COR-L47 (cell line): ENCODE data around the gene TMPRSS5.
A peak's percentile ranks its signal among the peaks of the same experiment; 100 is the strongest.
"Not testable (repeated sequence)": the region's sequence is repeated elsewhere in the genome, so short reads cannot be mapped to it uniquely, and the experiment has no call there.

ENCODE experiments used
- DNase-seq: peaks from one replicate; lab custom pipeline; 2025; lab: John Stamatoyannopoulos, UW

The TMPRSS5 gene

GRCh38 chr11:113697756-113698407, 8.2 kb downstream of the TMPRSS5 start:
- no peak for DNase-seq

DNA sequence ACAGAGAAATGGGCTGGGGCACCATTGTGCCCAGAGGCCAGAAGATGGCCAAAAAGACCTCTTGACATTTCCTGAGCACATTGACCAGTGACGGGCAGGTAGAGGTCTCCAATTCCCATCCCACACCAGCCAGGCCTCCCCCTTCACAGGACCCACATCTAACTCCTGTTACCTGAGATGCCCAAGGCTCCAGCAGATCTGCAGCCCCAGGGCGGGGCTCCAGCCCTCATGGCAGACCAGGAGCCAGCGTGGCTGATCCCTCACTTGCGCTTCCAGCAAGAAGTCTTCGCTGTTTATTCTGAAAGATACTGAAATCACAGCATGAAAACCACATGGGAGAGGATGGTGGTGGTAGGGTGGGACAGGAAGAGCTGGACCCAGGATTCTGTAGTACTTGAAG, 9.0 kb downstream of the TMPRSS5 start:
- no peak for DNase-seq

DNA sequence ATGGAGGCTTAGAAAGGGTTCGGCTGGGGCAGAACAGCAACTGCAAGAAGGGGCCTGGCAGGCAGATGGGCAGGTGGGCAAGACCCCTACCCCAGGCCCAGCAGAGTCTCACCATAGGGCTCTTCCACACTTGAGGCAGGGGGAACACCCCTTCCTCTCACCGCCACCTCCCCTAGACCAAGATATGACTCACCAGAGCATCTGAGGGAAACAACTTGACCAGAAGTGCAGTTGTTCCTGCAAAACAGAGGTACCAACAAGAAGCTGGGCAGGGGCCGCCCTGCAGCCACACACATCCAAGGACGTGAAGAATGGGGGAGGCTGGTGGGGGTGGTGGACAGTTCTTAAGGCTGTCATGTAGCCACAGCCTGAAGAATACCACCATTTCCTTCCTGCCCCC, 10.9 kb downstream of the TMPRSS5 start:
- DNase-seq: no peak

DNA sequence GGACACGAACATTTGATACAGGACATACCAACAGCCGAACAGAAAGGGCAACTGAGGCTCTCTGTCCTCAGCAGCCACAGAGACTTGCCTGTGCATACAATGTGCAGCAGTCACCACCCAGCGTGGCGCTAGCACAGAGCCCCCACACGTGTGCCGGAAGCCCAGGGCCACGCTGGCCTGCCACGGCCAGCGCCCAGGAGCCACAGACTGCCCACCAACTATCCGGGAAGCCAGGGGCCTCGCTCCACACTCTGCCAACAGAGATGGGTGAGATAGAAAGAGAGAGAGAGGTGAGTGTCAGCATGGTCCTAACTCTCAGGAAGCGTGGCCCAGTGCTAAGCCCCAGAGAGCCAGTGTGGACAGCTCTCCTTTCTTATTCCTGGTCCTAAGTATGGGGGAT, 11.7 kb downstream of the TMPRSS5 start:
- DNase-seq: no peak

GRCh38 chr11:113693030-113693429, 13.1 kb downstream of the TMPRSS5 start:
- DNase-seq: no peak

GRCh38 chr11:113690619-113691569, 15.2 kb downstream of the TMPRSS5 start:
- peak; percentile 26 for DNase-seq

DNA sequence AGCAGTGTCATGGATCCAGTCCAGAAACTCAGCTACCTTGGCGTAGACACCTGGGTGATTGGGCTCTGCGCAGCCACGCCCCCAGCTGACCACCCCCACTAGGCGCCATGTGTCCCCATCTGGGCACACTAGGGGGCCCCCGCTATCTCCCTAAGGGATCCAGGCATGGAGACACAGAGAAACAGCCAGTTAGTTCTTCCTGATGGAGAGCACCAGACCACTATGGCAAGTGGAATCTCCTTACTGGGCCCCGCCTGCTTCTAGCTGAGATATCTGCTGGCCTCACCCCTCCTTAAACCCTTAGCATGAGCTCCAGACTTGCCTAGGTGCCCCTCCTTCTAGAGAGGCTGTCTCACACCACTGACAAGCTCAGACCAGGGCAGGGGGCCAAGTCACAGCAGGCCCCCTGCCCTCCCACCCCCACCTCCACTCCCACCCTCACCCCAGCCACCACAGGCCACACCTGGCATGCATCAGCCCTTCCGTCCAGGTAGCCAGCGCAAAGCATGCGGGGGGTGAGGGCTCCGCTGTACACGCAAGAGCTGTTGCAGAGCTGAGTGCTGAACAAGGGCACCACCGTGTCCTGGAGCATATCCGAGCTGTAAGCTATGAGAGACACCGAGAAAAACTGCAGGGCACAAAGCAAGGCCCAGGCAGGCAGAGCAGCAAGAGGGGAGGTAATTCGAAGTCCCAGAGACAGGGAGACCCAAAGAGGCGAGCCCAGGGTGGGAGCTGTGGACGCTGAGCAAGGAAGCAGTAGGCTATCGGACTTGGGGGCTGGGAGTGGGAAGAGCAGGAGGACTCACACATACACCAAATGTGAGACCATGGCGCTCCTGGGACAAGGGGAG, 16.1 kb downstream of the TMPRSS5 start:
- DNase-seq: no peak

GRCh38 chr11:113685654-113686359, 20.3 kb downstream of the TMPRSS5 start:
- no peak for DNase-seq

DNA sequence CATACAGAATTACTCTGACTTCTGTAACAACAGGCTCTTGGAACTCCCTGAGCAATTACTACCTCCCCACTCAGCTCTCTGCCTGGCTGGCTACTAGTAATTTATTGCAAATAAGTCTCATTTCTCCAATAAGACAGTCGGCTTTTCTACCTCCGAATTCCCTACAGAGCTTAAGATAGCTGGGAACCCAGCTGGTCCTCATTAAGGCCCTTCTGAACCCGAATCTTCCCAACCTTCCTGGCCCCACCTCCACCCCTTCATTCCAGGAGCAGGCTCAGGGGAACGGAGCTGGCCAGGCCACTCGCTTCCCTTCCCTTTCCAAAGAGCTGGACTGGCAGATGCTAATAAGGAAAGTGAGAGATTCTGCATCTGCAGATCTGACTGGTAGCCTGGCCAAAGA, 21.6 kb downstream of the TMPRSS5 start:
- no peak for DNase-seq

GRCh38 chr11:113683481-113684046, 22.5 kb downstream of the TMPRSS5 start:
- no peak for DNase-seq

DNA sequence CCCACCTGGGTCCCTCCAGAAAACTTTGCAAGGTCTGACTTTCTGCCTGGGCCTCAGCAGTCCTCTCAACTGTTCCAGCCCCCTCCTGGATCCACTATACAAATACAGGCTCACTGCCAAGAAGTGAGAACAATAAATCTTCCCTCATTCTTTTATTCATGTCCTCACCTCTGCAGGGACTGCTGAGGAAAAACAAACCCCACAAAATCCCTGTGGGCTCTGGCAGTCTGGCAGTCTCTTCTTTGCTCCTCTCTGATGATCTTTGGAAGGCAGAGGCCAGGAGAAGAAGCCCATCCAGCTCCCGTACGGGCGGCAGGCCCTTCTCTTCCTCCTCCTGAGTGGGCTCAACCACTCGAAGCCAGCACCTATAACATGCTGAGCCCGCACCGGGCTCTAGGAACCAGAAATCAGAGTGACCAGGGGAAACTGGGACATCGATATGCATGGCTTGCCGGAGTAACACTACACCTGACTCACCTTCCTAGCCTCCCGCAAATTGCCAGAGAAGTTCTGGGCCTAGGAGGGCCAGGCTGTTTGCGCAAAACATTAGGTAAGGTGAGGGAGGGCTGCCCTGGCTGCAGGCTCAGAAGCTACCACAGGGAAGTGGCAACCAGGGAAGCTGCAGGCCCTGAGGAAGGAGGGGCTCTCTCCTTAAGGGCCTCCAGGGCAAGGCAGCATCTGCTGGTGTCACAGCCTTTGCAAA, 24.2 kb downstream of the TMPRSS5 start:
- peak; percentile 78 for DNase-seq

GRCh38 chr11:113681282-113681681, 24.8 kb downstream of the TMPRSS5 start:
- DNase-seq: no peak

DNA sequence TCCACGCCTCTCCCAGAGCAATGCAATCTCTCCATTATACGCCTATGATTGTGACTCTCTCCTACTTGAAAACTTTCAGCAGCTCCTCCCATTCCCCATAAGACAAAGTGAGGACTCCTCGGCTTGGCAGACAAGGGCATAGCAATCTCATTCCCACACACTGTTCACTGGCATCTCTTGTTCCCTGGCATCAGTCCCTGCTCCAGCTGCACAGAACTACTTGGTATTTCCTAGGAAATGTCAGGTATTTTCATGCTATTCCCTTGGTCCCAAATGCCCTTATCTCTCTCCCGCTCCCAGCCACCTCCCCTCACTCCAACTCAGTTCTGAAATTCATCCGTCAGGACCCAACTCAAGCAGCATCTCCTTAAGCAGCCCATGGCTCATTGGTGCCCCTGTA, 28.4 kb downstream of the TMPRSS5 start:
- no peak for DNase-seq

DNA sequence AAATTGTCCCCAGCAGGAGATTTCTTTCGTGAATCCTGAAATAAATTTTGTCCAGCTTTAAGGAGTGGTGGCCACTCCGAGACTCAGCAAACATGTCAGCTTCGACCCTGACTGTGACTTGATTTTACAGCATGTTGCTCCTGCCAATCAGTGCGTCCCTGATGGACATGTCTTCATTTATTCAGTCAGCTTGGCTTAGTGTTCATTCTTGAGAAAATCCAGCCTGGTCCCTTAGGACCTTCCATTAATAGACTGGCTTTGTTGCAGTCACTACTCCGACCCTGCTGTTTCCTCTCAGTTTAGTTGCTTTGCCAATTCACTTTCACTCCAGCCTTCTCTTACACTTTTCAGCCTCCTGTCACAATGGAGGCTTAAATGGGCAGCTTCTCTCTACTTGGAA, 30.5 kb downstream of the TMPRSS5 start:
- DNase-seq: no peak

DNA sequence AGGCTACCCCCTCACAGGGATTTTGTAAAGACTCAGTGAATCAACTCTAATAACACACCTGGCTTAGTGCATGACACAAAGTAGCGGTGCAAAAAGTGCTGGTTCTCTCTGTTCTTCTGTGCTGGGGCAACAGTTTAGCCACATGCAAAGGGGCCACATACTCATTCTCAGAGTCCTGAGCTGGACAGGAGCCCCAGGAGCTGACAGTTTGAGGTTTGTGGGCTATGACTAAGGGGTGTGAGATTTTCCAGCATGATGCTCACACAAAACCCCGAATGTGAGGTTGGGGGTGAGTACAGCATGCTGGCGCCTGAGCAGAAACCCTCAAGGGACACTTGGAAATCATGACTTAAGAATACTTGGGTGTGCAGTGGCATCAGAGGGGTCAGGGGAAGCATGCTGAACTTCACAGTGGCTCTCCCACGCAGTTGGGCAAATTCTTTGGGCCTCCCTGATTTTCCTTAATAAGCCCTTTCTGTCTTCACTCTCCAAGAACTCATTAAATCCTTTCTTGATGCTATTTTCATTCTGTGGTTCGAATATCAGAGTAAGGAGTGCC, 31.0 kb downstream of the TMPRSS5 start:
- DNase-seq: no peak

DNA sequence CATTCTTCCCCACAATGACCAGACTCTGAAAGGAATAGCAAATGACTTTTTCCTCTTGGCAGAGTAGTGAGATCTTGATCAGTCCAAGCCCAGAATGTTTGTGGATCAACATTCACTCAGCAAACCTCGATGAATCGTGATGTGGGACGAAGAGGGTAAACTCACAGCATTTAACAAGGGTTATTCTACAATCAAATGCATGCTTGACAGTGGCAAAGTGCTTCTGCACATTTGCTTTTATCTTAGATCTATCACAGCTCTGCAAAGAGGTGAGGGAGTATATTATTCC, 31.8 kb downstream of the TMPRSS5 start:
- DNase-seq: no peak

GRCh38 chr11:113673550-113674396, 32.3 kb downstream of the TMPRSS5 start:
- DNase-seq: no peak

DNA sequence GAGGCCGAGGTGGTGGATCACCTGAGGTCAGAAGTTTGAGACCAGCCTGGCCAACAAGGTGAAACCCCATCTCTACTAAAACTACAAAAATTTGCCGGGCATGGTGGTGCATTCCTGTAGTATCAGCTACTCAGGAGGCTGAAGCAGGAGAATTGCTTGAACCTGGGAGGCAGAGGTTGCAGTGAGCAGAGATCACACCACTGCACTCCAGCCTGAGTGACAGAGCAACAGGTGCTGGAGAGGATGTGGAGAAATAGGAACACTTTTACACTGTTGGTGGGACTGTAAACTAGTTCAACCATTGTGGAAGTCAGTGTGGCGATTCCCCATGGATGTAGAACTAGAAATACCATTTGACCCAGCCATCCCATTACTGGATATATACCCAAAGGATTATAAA, 34.2 kb downstream of the TMPRSS5 start:
- DNase-seq: not testable (repeated sequence)

GRCh38 chr11:113670831-113671215, 35.3 kb downstream of the TMPRSS5 start:
- no peak for DNase-seq
